H9 (cell line): ENCODE measurements around the gene MVB12A. TPM values are rescaled to one million over a fixed set of nuclear protein-coding genes. Genes with fewer than 3 reads are reported as not detected.

ENCODE experiments used
- DNase-seq: peaks from one replicate; pipeline ENCODE4 v3.0.0-alpha.2; 2017
- H2AFZ ChIP-seq: one replicate; pipeline ENCODE4 v1.6.1; 2013; ENCODE audit warnings: mild to moderate bottlenecking, low read length, control low read depth, moderate library complexity
- H2AK5ac ChIP-seq: 2 replicates; pipeline ENCODE4 v1.6.1; 2013; ENCODE audit warnings: low read length, control low read depth, mixed read lengths; ENCODE audit not compliant: insufficient read length
- H2BK120ac ChIP-seq: one replicate; pipeline ENCODE4 v1.6.1; 2013; ENCODE audit warnings: low read depth, mild to moderate bottlenecking, low read length, control low read depth, inconsistent platforms; ENCODE audit not compliant: poor library complexity, severe bottlenecking
- H2BK12ac ChIP-seq: 2 replicates; pipeline ENCODE4 v1.6.1; 2013; ENCODE audit warnings: low read length, control low read depth, mixed read lengths, low read depth; ENCODE audit not compliant: insufficient read length
- H2BK15ac ChIP-seq: 2 replicates; pipeline ENCODE4 v1.6.1; 2013; ENCODE audit warnings: low read depth, low read length, control low read depth
- H2BK20ac ChIP-seq: one replicate; pipeline ENCODE4 v1.6.1; 2013; ENCODE audit warnings: low read depth, mild to moderate bottlenecking, low read length, control low read depth, inconsistent platforms; ENCODE audit not compliant: poor library complexity, severe bottlenecking
- H2BK5ac ChIP-seq: 2 replicates; pipeline ENCODE4 v1.6.1; 2013; ENCODE audit warnings: low read length, control low read depth, mixed read lengths; ENCODE audit not compliant: insufficient read length
- H3K14ac ChIP-seq: 2 replicates; pipeline ENCODE4 v1.6.1; 2013; ENCODE audit warnings: low read length, control low read depth; ENCODE audit not compliant: insufficient read depth
- H3K18ac ChIP-seq: 2 replicates; pipeline ENCODE4 v1.6.1; 2013; ENCODE audit warnings: low read depth, mild to moderate bottlenecking, mixed read lengths, low read length, control low read depth; ENCODE audit not compliant: insufficient read length
- H3K23ac ChIP-seq: 2 replicates; pipeline ENCODE4 v1.6.1; 2013; ENCODE audit warnings: low read length, control low read depth, mixed read lengths, low read depth; ENCODE audit not compliant: insufficient read length
- H3K23me2 ChIP-seq: 2 replicates; pipeline ENCODE4 v1.6.1; 2013; ENCODE audit warnings: low read depth, mild to moderate bottlenecking, mixed read lengths, low read length, control low read depth; ENCODE audit not compliant: insufficient read length, poor library complexity, severe bottlenecking
- H3K27ac ChIP-seq: 2 replicates; pipeline ENCODE4 v1.5.1; 2013; ENCODE audit warnings: low read length, control low read depth, mixed read lengths, low read depth; ENCODE audit not compliant: insufficient read length
- H3K27me3 ChIP-seq: 2 replicates; pipeline ENCODE4 v1.6.1; 2013; ENCODE audit warnings: low read length, control low read depth, inconsistent platforms; ENCODE audit not compliant: insufficient read depth
- H3K4ac ChIP-seq: 2 replicates; pipeline ENCODE4 v1.6.1; 2013; ENCODE audit warnings: low read depth, mild to moderate bottlenecking, control low read depth, inconsistent platforms, low read length, moderate library complexity
- H3K4me1 ChIP-seq: 2 replicates; pipeline ENCODE4 v1.6.1; 2013; ENCODE audit warnings: low read length, control low read depth, inconsistent platforms; ENCODE audit not compliant: insufficient read depth
- H3K4me2 ChIP-seq: 2 replicates; pipeline ENCODE4 v1.6.1; 2013; ENCODE audit warnings: low read length, control low read depth, mixed read lengths; ENCODE audit not compliant: insufficient read length, insufficient read depth
- H3K56ac ChIP-seq: 2 replicates; pipeline ENCODE4 v1.6.1; 2013; ENCODE audit warnings: low read depth, mild to moderate bottlenecking, mixed read lengths, low read length, control low read depth; ENCODE audit not compliant: insufficient read length
- H3K79me1 ChIP-seq: 2 replicates; pipeline ENCODE4 v1.6.1; 2013; ENCODE audit warnings: low read depth, mild to moderate bottlenecking, moderate library complexity, low read length, control low read depth, inconsistent platforms; ENCODE audit not compliant: insufficient read depth, poor library complexity, severe bottlenecking
- H3K79me2 ChIP-seq: 2 replicates; pipeline ENCODE4 v1.6.1; 2013; ENCODE audit warnings: low read length, control low read depth, inconsistent platforms; ENCODE audit not compliant: insufficient read depth
- H3K9ac ChIP-seq: 2 replicates; pipeline ENCODE4 v1.6.1; 2013; ENCODE audit warnings: low read length, control low read depth, mixed read lengths; ENCODE audit not compliant: insufficient read length; ENCODE audit errors: extremely low read depth
- H3K9me3 ChIP-seq: one replicate; pipeline ENCODE4 v1.6.1; 2013; ENCODE audit warnings: low read depth, low read length, inconsistent platforms; ENCODE audit not compliant: control insufficient read depth
- H3T11ph ChIP-seq: one replicate; pipeline ENCODE4 v1.6.1; 2013; ENCODE audit warnings: mild to moderate bottlenecking, low read length, control low read depth, inconsistent platforms
- H4K20me1 ChIP-seq: one replicate; pipeline ENCODE4 v1.6.1; 2013; ENCODE audit not compliant: control insufficient read depth, insufficient read length, insufficient read depth
- H4K5ac ChIP-seq: 2 replicates; pipeline ENCODE4 v1.6.1; 2013; ENCODE audit warnings: low read depth, mild to moderate bottlenecking, mixed read lengths, low read length, control low read depth; ENCODE audit not compliant: insufficient read length
- H4K8ac ChIP-seq: replicated peaks from 2 replicates; pipeline ENCODE4 v1.6.1; 2013; ENCODE audit warnings: low read length, control low read depth, mixed read lengths, low read depth; ENCODE audit not compliant: insufficient read length
- H4K91ac ChIP-seq: 2 replicates; pipeline ENCODE4 v1.6.1; 2013; ENCODE audit warnings: low read depth, mild to moderate bottlenecking, moderate library complexity, mixed read lengths, low read length, control low read depth; ENCODE audit not compliant: insufficient read length
- H3K27ac Mint-ChIP-seq, 3 experiments: 2 replicates in 2 of 3; 3 replicates in 1 of 3; pipeline ENCODE4 v1.8.0; 2020 to 2021; ENCODE audit warnings: mixed read lengths in 3 of 3, mild to moderate bottlenecking in 1 of 3, moderate library complexity in 1 of 3
- H3K27me3 Mint-ChIP-seq: 2 replicates; pipeline ENCODE4 v1.8.0; 2021; ENCODE audit warnings: low read depth, mild to moderate bottlenecking, moderate library complexity, mixed read lengths
- H3K36me3 Mint-ChIP-seq, 3 experiments: 2 replicates in 2 of 3; 3 replicates in 1 of 3; pipeline ENCODE4 v1.8.0; 2020 to 2021; ENCODE audit warnings: low read depth in 3 of 3, mixed read lengths in 3 of 3; ENCODE audit not compliant: insufficient read depth in 1 of 3
- H3K4me1 Mint-ChIP-seq, 2 experiments: 2 replicates each; pipeline ENCODE4 v1.8.0; 2020; ENCODE audit warnings: mixed read lengths in 2 of 2
- H3K4me3 Mint-ChIP-seq, 2 experiments: 2 replicates in 1 of 2; 3 replicates in 1 of 2; pipeline ENCODE4 v1.8.0; 2020 to 2021; ENCODE audit warnings: mild to moderate bottlenecking in 2 of 2, mixed read lengths in 2 of 2, moderate library complexity in 1 of 2
- H3K9me3 Mint-ChIP-seq, 2 experiments: 2 replicates in 1 of 2; 3 replicates in 1 of 2; pipeline ENCODE4 v1.8.0; 2020; ENCODE audit warnings: mild to moderate bottlenecking in 2 of 2, mixed read lengths in 2 of 2, moderate library complexity in 1 of 2
- CTCF ChIP-seq: fragments of 200-600 bp; sonication (generic); conservative IDR thresholded peaks from 3 replicates; pipeline ENCODE4 v1.8.0; 2021; ENCODE audit warnings: antibody characterized with exemption, mild to moderate bottlenecking
- WGBS: extraction: QIAGEN DNeasy Blood & Tissue Kit; methylation state at CpG from one replicate; pipeline ENCODE4 v1.1.7; 2013; ENCODE audit warnings: missing lambda C conversion rate, low lambda C conversion rate, mixed read lengths; ENCODE audit not compliant: insufficient read length; ENCODE audit errors: extremely low coverage; 5-methylcytosine and 5-hydroxymethylcytosine counted together
- total RNA-seq: library from RNA; stranded (reverse); gene quantifications from 2 replicates; pipeline ENCODE4 v1.2.1, GENCODE V29; 2021

Gene MVB12A
- total RNA-seq, 1 experiment from 2014 or later = 50.4 TPM

GRCh38 chr19:17473041-17473440 lies 53.2 kb downstream of the MVB12A start:
- H3K4me3 Mint-ChIP-seq = no peak overlapping the region
- TF ChIP-seq CTCF = no peak
- Histone ChIP-seq H3K56ac (no peak overlapping the region), H3K79me2 (no peaks in the 10 kb centered on the region), H3K79me1 (no peaks in the 10 kb centered on the region), H2AFZ (no peak overlapping the region), H3K9ac (no peak overlapping the region), H2AK5ac (no peak overlapping the region), H3K4ac (no peak overlapping the region), H3K4me1 (no peaks in the 10 kb centered on the region), H2BK120ac (no peak overlapping the region), H4K5ac (no peak overlapping the region), H4K20me1 (no peaks in the 10 kb centered on the region), H3T11ph (no peak overlapping the region), H2BK20ac (no peak overlapping the region), H3K9me3 (no peaks in the 10 kb centered on the region), H2BK5ac (no peak overlapping the region), H3K4me2 (no peak overlapping the region), H4K91ac (no peak overlapping the region), H3K27ac (no peak overlapping the region), H3K18ac (no peak overlapping the region), H3K14ac (no peak overlapping the region), H3K23ac (no peak overlapping the region), H4K8ac (no peak overlapping the region), H3K27me3 (peaks cover 5% of the 10 kb centered on the region; the same call in 1 of the 2 replicates), H2BK12ac (no peak overlapping the region), H3K23me2 (peaks cover 17% of the 10 kb centered on the region), H2BK15ac (no peak overlapping the region)
- peaks cover 23% of the 10 kb centered on the region for H3K27me3 Mint-ChIP-seq
- no peaks in the 10 kb centered on the region; a peak in 1 of 7 replicates for H3K36me3 Mint-ChIP-seq
- no peak overlapping the region for H3K27ac Mint-ChIP-seq
- DNase-seq = no peak
- H3K4me1 Mint-ChIP-seq = peaks cover 17 to 27% of the 10 kb centered on the region in 2 experiments
- no CpG with 5 or more reads among the region's 9 CpGs for WGBS
- no peaks in the 10 kb centered on the region; a peak in 1 of 5 replicates for H3K9me3 Mint-ChIP-seq

Other genes with a start within 250 kb of the MVB12A start
- gene USE1, start 204.7 kb upstream of the MVB12A start, total RNA-seq = 14.8 and 16.2 TPM in 2 replicates
- 25.7 and 26.4 TPM in 2 replicates for gene OCEL1, start 193.8 kb upstream of the MVB12A start, total RNA-seq
- 134 and 137 TPM in 2 replicates for gene NR2F6, start 174.1 kb upstream of the MVB12A start, total RNA-seq
- 6.4 and 6.7 TPM in 2 replicates for gene USHBP1, start 155.3 kb upstream of the MVB12A start, total RNA-seq
- 125 and 130 TPM in 2 replicates for gene BABAM1, start 152.6 kb upstream of the MVB12A start, total RNA-seq
- 15.0 and 16.5 TPM in 2 replicates for gene ANKLE1, start 138.1 kb upstream of the MVB12A start, total RNA-seq
- gene ABHD8, start 116.6 kb upstream of the MVB12A start, total RNA-seq = 11.7 and 12.8 TPM in 2 replicates
- gene MRPL34, start 114.2 kb upstream of the MVB12A start, total RNA-seq = 84.6 and 93.6 TPM in 2 replicates
- 42.3 and 45.7 TPM in 2 replicates for gene DDA1, start 110.5 kb upstream of the MVB12A start, total RNA-seq
- 18.9 and 21.9 TPM in 2 replicates for gene ANO8, start 85.2 kb upstream of the MVB12A start, total RNA-seq
- 62.9 and 71.3 TPM in 2 replicates for gene GTPBP3, start 82.5 kb upstream of the MVB12A start, total RNA-seq
- not detected in 2 replicates for gene PLVAP, start 42.7 kb upstream of the MVB12A start, total RNA-seq
- gene CCDC194, start 25.9 kb upstream of the MVB12A start, total RNA-seq = 0.68 and 0.75 TPM in 2 replicates
- gene BST2, start 14.4 kb upstream of the MVB12A start, total RNA-seq = 60.7 and 63.3 TPM in 2 replicates
- 1.4 TPM in 2 replicates for gene TMEM221, start 28.6 kb downstream of the MVB12A start, total RNA-seq
- not detected in 2 replicates for gene NXNL1, start 40.9 kb downstream of the MVB12A start, total RNA-seq
- 6.3 and 6.4 TPM in 2 replicates for gene SLC27A1, start 50.5 kb downstream of the MVB12A start, total RNA-seq
- 73.1 and 76.0 TPM in 2 replicates for gene PGLS, start 91.6 kb downstream of the MVB12A start, total RNA-seq
- gene COLGALT1, start 135.6 kb downstream of the MVB12A start, total RNA-seq = 45.3 and 48.5 TPM in 2 replicates